ENCODE data around the gene PJVK.
"Not testable (repeated sequence)": the region's sequence is repeated elsewhere in the genome, so short reads cannot be mapped to it uniquely, and the experiment has no call there.

Gene PJVK

DNA sequence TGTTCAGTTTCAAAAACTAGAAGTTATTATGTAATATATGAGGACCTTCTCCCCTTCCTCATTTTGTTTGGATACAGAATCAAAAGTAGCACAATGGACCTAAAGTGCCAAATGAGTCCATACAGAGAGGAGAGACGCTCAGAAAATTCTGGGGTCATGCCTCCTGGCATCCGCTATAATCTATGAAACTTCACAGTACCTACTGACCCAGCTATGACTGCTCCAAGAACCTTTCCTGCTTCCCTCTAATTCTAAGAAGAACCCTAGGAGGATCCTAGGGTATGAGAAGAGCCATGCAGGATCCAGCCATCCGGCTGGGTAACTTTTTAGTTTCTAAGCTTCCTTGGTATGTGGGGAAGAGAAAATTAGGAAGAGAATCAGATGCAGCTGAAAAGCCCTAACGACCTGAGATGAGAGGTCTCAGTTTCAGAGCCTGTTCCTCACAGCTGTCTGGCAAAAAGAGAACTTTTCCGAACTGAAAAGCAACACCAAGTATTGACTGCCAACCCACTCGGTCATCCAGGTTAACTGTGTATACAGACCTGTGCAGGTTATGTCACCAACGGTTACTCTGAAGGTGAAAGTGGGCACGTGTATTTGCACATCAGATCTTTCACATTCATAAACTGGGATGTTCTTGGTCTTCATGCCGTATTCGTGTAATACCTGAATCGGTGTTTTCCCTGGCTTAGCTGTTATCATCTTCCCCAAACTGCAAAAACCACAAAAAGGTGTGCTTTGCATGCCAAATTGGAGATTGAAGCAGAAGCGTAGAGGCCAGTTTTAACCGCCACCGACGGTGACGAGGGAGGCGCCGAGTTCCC lies 1.3 kb upstream of the PJVK start:
- no peak for TF ChIP-seq JUND (IDR thresholded peaks at IDR 0.05; ENCODE audit: low read depth)
- in situ Hi-C loops (cut with HindIII; ENCODE audit: low pct_unique_long_range_greater_than_20kb, low sequenced_read_pairs), result no loop called here

DNA sequence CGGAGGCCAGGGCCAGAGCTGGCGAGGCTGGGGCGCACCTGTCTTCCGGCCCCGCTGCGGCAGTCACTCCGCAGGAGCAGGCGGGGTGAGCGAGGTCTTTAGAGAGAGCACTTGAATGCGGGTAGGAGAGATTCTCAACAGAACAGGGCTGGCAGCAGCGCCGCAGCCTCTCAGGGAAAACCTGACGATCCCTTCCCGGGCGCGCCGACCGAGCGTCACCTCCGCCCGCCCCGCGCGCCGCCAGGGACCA lies 729 bp upstream of the PJVK start:
- in situ Hi-C loops (cut with HindIII; ENCODE audit: low pct_unique_long_range_greater_than_20kb, low sequenced_read_pairs), result no loop called here
- no peak for DNase-seq (ENCODE audit: low read depth in 1 of 2, low spot score in 1 of 2)
- TF ChIP-seq JUND (IDR thresholded peaks at IDR 0.05; ENCODE audit: low read depth), result no peak

More for the DNA sequence above, 1.3 kb upstream of the PJVK start:
- DNase-seq (ENCODE audit: low read depth in 1 of 2, low spot score in 1 of 2), result peak in 1 of 2 experiments; percentile 16

DNA sequence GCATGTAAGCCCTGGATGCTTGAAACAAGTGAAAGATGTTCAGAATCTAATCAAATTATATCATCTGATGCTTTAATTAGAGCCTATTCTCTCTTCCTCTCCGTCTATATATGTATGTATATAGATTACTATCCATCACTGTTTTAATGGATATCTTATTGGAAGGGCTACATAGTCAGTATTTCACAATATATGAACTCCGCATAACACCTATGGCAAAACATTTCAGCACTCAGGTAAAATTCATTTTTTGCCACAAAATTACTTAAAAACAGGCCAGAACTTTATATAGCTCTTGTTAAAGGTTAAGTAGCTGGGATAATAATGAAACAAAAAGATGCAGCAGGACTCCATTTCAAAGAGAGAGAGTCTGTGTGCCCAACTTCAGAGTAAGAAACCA lies 1.2 kb downstream of the PJVK start:
- in situ Hi-C loops (cut with HindIII; ENCODE audit: low pct_unique_long_range_greater_than_20kb, low sequenced_read_pairs), result no loop called here
- no peak for TF ChIP-seq JUND (IDR thresholded peaks at IDR 0.05; ENCODE audit: low read depth)
- no peak for DNase-seq (ENCODE audit: low read depth in 1 of 2, low spot score in 1 of 2)

DNA sequence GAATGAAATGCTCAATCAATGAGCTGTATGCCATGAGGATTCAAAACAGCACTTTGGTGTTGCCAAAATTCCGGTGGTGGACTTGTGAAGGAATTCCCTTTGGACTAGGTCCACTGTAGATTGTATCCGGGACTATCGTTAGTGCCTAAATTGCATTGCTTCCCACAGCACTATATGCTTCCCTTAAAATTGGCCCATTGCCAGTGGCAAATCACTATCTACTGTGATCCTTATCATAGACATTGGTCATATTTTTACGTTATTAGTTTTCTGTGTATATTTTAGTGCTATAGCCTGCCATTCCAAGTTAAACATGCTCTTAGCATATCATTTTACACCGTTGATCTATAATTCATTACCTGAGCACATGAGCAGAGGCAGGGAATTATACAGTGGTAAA lies 1.7 kb downstream of the PJVK start:
- DNase-seq (ENCODE audit: low read depth in 1 of 2, low spot score in 1 of 2), result no peak
- no peak for TF ChIP-seq JUND (IDR thresholded peaks at IDR 0.05; ENCODE audit: low read depth)
- in situ Hi-C loops (cut with HindIII; ENCODE audit: low pct_unique_long_range_greater_than_20kb, low sequenced_read_pairs), result no loop called here

DNA sequence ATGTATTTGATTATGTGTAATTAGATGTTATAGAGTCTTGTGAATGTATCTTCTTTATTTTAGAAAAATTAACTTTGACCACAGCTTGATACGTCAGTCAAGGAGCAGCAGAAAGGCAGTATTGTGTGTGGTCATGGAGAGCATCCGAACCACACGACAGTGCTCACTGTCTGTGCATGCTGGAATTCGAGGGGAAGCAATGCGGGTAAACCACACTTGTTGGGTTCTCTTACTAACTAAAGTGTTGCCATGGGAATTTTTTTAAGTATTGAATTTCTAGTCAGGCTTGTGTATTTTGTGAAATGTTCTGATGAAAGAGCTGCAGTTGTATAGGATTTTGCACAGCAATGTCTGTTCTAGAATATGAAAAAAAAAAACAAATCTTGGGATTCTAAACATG lies 4.8 kb downstream of the PJVK start:
- in situ Hi-C loops (cut with HindIII; ENCODE audit: low pct_unique_long_range_greater_than_20kb, low sequenced_read_pairs), result no loop called here
- TF ChIP-seq JUND (IDR thresholded peaks at IDR 0.05; ENCODE audit: low read depth), result no peak
- no peak for DNase-seq (ENCODE audit: low read depth in 1 of 2, low spot score in 1 of 2)

DNA sequence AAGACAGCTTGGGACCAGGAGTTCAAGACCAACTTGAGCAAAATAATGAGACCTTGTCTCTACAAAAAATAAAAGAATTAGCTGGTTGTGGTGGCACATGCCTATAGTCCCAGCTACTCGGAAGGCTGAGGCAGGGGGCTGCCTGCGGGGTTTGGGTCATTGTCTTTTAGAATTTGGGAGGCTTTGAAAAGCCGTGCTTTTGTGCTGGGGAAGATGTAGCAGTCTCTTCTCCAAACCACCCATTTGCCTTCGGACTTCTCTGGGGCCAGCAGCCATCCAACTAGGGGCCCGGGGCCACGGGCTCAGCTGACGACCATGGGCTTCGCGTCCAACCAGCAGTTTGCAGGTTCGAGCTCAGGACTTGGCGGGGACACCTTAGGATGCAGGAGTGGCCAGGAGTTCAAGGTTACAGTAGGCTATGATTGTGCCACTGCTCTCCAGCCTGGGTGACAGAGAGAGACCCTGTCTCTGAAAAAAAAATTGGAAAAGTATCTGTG lies 6.3 kb downstream of the PJVK start:
- no peak for DNase-seq (ENCODE audit: low read depth in 1 of 2, low spot score in 1 of 2)
- in situ Hi-C loops (cut with HindIII; ENCODE audit: low pct_unique_long_range_greater_than_20kb, low sequenced_read_pairs), result no loop called here
- no peak for TF ChIP-seq JUND (IDR thresholded peaks at IDR 0.05; ENCODE audit: low read depth)

DNA sequence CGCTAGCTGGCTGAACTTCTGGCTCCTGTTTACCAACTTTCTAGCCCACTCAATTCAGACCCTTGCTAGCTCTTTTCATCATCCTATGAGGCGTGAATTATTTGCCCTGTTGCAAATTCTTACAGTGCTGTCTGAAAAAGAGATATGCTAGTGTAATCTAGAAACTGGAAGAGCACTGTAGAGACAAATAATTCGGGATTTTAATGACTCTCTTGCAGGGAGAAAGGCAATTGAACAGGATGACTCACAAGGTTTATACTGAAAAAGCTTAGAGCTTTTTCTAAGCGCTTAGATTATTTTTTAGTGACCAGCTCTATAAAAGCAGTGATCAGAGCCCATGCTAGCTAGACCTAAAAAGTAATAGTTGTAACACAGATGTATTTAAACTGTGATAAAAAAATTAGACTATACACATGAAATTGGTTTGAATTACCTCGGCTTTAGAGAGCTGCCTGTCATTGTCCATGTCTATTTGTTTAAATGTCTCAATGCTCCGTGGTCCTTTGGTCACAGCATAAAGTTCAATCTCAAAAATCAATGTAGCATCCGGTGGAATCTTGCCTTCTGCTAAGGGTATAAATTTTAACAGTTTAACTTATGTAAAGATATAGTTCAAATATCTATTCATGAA lies 18.2 kb downstream of the PJVK start:
- in situ Hi-C loops (cut with HindIII; ENCODE audit: low pct_unique_long_range_greater_than_20kb, low sequenced_read_pairs), result no loop called here
- TF ChIP-seq JUND (IDR thresholded peaks at IDR 0.05; ENCODE audit: low read depth), result no peak
- DNase-seq (ENCODE audit: low read depth in 1 of 2, low spot score in 1 of 2), result no peak

DNA sequence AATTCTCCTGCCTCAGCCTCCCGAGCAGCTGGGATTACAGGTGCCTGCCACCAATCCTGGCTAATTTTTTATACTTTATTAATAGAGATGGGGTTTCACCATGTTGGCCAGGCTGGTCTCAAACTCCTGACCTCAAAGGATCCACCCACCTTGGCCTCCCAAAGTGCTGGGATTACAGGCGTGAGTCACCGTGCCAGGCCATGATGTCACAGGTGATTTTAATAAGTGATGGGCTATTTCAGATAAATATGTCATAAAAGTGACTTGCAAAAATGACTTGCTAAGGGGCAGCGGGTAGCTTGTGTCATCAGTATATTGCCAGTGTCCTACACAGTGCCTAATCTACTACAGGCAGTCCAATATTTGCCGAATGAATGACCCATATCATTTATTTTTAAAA lies 20.1 kb downstream of the PJVK start:
- DNase-seq (ENCODE audit: low read depth in 1 of 2, low spot score in 1 of 2); in situ Hi-C loops (cut with HindIII; ENCODE audit: low pct_unique_long_range_greater_than_20kb, low sequenced_read_pairs): not testable (repeated sequence)

DNA sequence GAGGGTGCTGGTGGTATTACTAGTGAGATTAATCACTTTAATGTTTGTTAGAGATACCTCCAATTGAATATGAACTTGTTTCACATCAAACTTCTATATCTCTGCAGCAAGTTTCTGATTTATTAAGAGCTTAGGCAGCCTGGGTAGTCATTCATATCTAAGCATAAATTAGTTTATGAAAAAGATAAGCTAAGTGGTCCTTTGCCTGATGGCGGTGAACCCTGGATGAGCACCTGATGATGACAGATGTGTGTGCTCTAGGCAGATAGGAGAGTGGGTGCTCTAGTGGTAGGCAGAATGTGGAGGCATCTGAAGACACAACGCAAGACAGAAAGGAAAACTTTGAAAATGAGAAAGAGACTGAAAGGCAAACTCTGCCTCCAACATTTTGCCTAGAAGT lies 22.2 kb downstream of the PJVK start:
- no peak for TF ChIP-seq JUND (IDR thresholded peaks at IDR 0.05; ENCODE audit: low read depth)
- in situ Hi-C loops (cut with HindIII; ENCODE audit: low pct_unique_long_range_greater_than_20kb, low sequenced_read_pairs), result no loop called here
- no peak for DNase-seq (ENCODE audit: low read depth in 1 of 2, low spot score in 1 of 2)

DNA sequence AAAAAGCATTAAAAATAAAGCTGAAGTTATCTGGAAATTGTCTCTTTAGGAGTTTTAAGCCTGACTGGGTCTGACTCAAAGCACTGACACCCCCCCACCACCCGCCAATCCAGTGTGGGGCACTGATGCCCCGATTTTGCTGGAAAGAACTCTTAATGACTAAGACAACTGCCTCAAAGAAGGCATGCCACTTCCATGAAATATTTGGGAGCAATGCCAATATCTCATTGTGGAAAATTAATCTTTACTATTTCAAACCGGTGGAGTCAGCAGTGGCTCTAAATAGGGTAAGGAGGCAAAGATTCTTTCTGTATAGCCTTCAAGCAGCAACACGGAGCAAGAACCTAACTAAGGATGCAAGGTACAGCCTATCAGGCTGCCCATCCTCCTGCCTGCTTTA lies 22.8 kb downstream of the PJVK start:
- TF ChIP-seq JUND (IDR thresholded peaks at IDR 0.05; ENCODE audit: low read depth), result no peak
- no peak for DNase-seq (ENCODE audit: low read depth in 1 of 2, low spot score in 1 of 2)
- in situ Hi-C loops (cut with HindIII; ENCODE audit: low pct_unique_long_range_greater_than_20kb, low sequenced_read_pairs), result no loop called here

DNA sequence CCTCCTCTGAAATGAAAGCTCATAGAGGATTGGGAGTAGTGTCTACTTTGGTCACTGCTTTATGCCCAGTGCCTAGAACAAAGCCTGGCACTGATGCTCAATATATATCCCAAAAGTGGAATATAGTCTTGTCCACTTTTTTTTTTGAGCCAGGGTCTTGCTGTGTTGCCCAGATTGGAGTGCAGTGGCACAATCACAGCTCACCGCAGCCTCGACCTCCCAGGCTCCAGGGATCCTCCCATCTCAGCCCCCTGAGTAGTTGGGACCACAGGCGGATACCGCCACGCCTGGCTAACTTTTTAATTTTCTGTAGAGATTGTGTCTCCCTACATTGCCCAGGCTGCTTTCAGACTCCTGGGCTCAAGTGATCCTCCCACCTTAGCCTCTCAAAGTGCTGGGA lies 23.4 kb downstream of the PJVK start:
- no peak for DNase-seq (ENCODE audit: low read depth in 1 of 2, low spot score in 1 of 2)
- no peak for TF ChIP-seq JUND (IDR thresholded peaks at IDR 0.05; ENCODE audit: low read depth)
- in situ Hi-C loops (cut with HindIII; ENCODE audit: low pct_unique_long_range_greater_than_20kb, low sequenced_read_pairs), result no loop called here

DNA sequence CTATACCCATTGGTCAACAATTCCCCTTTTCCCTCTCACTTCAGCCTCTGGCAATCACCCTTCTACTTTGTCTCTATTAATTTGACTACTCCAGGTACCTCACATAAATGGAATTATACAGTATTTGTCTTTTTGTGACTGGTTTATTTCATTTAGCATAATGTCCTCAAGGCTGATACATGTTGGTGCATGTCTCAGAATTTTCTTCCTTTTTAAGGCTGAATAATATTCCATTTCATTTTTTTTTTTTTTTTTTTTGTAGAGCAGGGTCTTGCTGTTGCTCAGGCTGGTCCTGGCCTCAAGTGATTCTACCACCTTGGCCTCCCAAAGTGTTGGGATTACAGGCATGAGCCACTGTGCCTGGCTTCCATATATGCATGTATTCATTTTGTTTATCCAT lies 25.3 kb downstream of the PJVK start:
- DNase-seq (ENCODE audit: low read depth in 1 of 2, low spot score in 1 of 2), result no peak
- in situ Hi-C loops (cut with HindIII; ENCODE audit: low pct_unique_long_range_greater_than_20kb, low sequenced_read_pairs), result no loop called here
- no peak for TF ChIP-seq JUND (IDR thresholded peaks at IDR 0.05; ENCODE audit: low read depth)

DNA sequence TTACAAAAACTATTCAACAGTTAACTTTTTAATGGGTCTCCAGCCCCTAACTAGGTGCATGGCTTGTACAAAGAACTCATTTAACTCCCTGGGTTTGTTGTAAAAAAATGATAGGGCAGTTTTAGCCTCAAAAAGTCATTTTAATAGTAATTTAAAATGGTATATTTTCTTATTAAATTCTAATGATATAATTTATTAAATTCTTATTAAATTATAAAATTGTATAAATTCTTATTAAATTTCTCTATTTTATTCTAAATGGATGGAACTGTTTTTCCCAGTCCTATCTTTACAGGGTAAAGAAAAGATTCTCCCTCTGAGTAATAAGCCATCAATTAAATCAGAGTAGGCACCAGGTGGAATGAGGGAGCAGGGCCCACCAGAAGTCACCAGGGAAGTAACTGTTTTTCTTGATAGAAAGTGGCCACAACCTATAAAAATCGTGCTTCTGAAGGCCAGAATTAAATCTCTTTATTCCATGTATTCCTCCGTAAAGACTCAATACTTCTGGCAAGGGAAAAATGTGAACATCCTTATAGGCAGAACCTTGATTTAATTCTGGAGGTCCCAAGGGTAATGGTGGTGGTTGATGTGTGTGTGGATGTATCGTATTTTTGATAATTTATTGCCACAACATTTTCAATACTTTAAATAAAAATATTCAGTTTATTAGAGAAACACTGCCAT lies 26.4 kb downstream of the PJVK start:
- in situ Hi-C loops (cut with HindIII; ENCODE audit: low pct_unique_long_range_greater_than_20kb, low sequenced_read_pairs), result no loop called here
- no peak for DNase-seq (ENCODE audit: low read depth in 1 of 2, low spot score in 1 of 2)
- no peak for TF ChIP-seq JUND (IDR thresholded peaks at IDR 0.05; ENCODE audit: low read depth)
